Measurements from ENCODE around the gene TECPR1. TPM values are rescaled to one million over a fixed set of nuclear protein-coding genes. Genes with fewer than 3 reads are reported as not detected.

TECPR1 gene
- total RNA-seq, 2 donors from 2014 or later = 19.7 to 28.3 TPM

GRCh38 chr7:98211221-98211675, 40.8 kb downstream of the TECPR1 start, which contains the start of gene BHLHA15:
Gene BHLHA15, plus strand, starts transcription at chr7:98211439. Its CDS starts 871 bp downstream, at chr7:98212310.
- peaks cover 29% of the 10 kb centered on the region for H3K4me1 ChIP-seq
- peak within 1 kb of the TSS; percentile 87 to 98 (median 96) for H3K27ac ChIP-seq
- H3K4me3 ChIP-seq = peak within 1 kb of the TSS; percentile 25 to 78
- peaks cover 0 to 5% of the 10 kb centered on the region in 2 donors for H3K36me3 ChIP-seq (replicated peaks in 1 of 2; ENCODE audit: insufficient read depth in 1 of 2, low read depth in 2 of 2)
- TF ChIP-seq CTCF (IDR thresholded peaks at IDR 0.05) (no peak), POLR2A (IDR thresholded peaks at IDR 0.05) (no peak)
- WGBS, 2 donors = 0% methylated on average over 8 of the region's 45 CpGs; no CpG with 5 or more reads in 1 of the 2 donors
- H3K9me3 ChIP-seq = no peaks in the 10 kb centered on the region
- ATAC-seq = peak; percentile 58
- no peaks in the 10 kb centered on the region for H3K27me3 ChIP-seq
- intact Hi-C loops (cut with DNase I) = no loop called here
- DNase-seq = peak; percentile 92 to 96 (median 93)

DNA sequence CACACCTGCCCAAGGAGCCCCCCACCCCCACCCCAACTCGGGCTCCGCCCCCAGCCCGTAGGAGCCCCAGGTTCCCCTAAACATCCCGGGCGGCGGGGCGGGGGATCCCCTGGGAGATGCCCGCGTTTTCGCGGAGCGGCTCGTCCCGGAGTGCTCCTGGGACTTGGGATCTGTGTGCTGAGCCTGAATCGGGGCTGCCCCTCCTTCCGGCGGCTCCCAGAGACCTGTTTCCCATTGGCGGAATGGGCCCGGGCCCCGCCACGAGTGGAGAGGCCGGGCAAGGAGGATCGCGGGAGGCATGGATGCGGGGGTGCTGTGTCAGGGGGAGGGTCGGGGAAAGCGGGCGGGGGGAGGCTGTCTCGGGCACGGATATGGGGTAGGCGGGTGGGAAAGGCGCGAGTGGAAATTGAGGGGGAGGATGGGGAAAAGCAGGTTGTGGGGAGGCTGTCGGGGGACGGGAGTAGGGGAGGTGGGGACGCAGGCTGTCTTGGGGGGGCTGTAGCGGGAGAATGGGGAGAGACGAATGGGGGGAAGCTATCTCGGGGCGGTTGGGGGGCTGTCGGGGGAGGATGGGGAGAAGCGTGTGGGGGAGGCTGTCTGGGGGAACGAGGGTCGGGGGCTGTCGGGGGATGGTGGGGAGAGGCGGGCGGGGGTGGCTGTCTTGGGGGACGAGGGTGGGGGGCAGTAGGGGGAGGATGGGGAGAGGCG, 41.4 kb downstream of the TECPR1 start:
- intact Hi-C loops (cut with DNase I) = no loop called here
- WGBS, 2 donors = 4 to 6% methylated on average over 15 to 22 of the region's 49 CpGs

GRCh38 chr7:98209166-98209920, 42.7 kb downstream of the TECPR1 start:
- Histone ChIP-seq H3K4me1 (peaks cover 12% of the 10 kb centered on the region), H3K4me3 (no peak overlapping the region), H3K27me3 (no peaks in the 10 kb centered on the region), H3K36me3 (replicated peaks in 1 of 2; ENCODE audit: insufficient read depth in 1 of 2, low read depth in 2 of 2) (peaks cover 6 to 12% of the 10 kb centered on the region in 2 donors), H3K27ac (peak overlapping the region in 1 of 4 donors; percentile 26), H3K9me3 (no peaks in the 10 kb centered on the region)
- no peak for TF ChIP-seq POLR2A (IDR thresholded peaks at IDR 0.05)
- no peak for TF ChIP-seq CTCF (IDR thresholded peaks at IDR 0.05)
- intact Hi-C loops (cut with DNase I) = no loop called here
- ATAC-seq (no peak), DNase-seq (peak in 1 of 4 donors; percentile 4)
- 85 to 88% methylated on average over 17 of the region's 17 CpGs for WGBS, 2 donors

More for the DNA sequence above, 41.4 kb downstream of the TECPR1 start:
- H3K27ac ChIP-seq = peak overlapping the region; percentile 15 to 74 (median 52)
- peaks cover 23% of the 10 kb centered on the region for H3K4me1 ChIP-seq
- no peaks in the 10 kb centered on the region for H3K27me3 ChIP-seq
- H3K4me3 ChIP-seq = peak overlapping the region in 1 of 2 donors; percentile 22
- peak; percentile 56 to 66 (median 60) for DNase-seq
- no peak for TF ChIP-seq CTCF (IDR thresholded peaks at IDR 0.05)
- TF ChIP-seq POLR2A (IDR thresholded peaks at IDR 0.05) = no peak
- peaks cover 3 to 9% of the 10 kb centered on the region in 2 donors for H3K36me3 ChIP-seq (replicated peaks in 1 of 2; ENCODE audit: insufficient read depth in 1 of 2, low read depth in 2 of 2)
- no peaks in the 10 kb centered on the region for H3K9me3 ChIP-seq
- no peak for ATAC-seq

DNA sequence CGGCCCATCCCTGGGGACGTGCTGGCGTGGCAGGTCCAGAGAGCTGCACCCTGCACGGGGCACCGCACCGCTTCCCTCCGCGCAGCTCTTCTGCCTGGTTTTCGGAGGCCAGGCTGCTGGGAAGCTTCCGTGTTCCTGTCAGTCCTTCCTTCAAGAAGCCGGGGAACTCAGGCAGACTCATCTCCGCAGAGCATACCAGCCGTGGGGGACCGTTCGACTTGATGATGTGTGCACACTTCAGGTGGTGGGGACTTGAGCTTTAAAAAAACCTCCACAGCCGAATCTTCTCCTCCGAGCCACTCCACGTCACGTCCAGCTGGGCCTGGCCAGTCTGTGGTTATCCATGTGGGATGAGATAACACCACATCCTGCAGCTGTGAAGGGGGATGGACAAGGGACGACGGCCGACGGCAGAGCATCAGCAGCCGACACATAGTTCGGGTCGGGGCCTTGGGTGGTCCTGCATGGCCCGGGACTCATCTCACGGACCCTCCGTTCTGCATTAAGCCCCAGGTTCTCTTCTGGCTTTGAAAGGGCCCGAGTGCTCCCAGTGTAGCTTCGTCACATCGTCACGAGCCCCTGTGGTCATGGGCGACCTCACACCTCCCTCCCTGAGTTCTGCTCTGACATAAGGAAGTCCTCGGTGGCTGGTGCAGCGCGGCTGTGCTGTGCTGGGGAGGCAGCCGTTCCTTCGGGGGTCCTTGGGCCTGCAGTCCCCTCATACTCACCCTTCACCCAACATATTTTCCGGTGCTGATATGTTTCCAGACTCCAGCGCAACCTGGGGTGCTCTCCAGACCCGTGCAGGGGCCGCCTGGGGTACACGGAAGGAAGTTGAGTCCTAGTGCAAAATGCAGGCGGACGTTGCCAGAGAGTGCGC, 45.3 kb downstream of the TECPR1 start:
- DNase-seq (no peak), ATAC-seq (no peak)
- Histone ChIP-seq H3K4me3 (no peak overlapping the region), H3K4me1 (peaks cover 3% of the 10 kb centered on the region), H3K27ac (no peak overlapping the region), H3K36me3 (replicated peaks in 1 of 2; ENCODE audit: insufficient read depth in 1 of 2, low read depth in 2 of 2) (peaks cover 6 to 12% of the 10 kb centered on the region in 2 donors), H3K9me3 (no peaks in the 10 kb centered on the region), H3K27me3 (no peaks in the 10 kb centered on the region)
- intact Hi-C loops (cut with DNase I) = no loop called here
- 89 to 93% methylated on average over 36 to 47 of the region's 47 CpGs for WGBS, 2 donors
- TF ChIP-seq POLR2A (IDR thresholded peaks at IDR 0.05) = no peak
- no peak for TF ChIP-seq CTCF (IDR thresholded peaks at IDR 0.05)
